Measurements from ENCODE around the gene VMO1. TPM values are rescaled to one million over a fixed set of nuclear protein-coding genes. Genes with fewer than 3 reads are reported as not detected.

The VMO1 gene
- total RNA-seq, 2 donors from 2014 or later = 0.75 to 1.0 TPM

DNA sequence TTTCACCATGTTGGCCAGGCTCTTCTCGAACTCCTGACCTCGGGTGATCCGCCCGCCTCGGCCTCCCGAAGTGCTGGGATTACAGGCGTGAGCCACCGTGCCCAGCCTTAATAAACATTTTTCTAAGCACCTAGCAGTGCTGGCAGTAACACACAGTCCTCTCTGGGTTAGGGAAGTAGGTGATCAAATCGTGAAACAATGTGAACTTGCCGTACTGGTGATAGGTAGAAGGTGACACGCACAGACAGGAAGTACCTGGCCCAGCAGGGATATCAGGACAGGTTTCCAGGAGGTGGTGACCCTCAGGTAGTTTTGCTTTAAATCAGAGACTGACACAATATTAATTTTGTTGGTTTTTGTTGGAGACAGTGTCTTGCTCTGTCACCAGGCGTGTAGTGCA lies 25.3 kb upstream of the VMO1 start:
- TF ChIP-seq, protein P1, sequence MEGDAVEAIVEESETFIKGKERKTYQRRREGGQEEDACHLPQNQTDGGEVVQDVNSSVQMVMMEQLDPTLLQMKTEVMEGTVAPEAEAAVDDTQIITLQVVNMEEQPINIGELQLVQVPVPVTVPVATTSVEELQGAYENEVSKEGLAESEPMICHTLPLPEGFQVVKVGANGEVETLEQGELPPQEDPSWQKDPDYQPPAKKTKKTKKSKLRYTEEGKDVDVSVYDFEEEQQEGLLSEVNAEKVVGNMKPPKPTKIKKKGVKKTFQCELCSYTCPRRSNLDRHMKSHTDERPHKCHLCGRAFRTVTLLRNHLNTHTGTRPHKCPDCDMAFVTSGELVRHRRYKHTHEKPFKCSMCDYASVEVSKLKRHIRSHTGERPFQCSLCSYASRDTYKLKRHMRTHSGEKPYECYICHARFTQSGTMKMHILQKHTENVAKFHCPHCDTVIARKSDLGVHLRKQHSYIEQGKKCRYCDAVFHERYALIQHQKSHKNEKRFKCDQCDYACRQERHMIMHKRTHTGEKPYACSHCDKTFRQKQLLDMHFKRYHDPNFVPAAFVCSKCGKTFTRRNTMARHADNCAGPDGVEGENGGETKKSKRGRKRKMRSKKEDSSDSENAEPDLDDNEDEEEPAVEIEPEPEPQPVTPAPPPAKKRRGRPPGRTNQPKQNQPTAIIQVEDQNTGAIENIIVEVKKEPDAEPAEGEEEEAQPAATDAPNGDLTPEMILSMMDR (conservative IDR thresholded peaks at IDR 0.05) = no peak
- Mint-ChIP-seq H3K27ac (no peak overlapping the region), H3K4me1 (peaks cover 5% of the 10 kb centered on the region), H3K9me3 (peaks cover 2% of the 10 kb centered on the region), H3K4me3 (no peak overlapping the region), H3K36me3 (ENCODE audit: low read depth) (peaks cover 52% of the 10 kb centered on the region), H3K27me3 (ENCODE audit: insufficient read depth) (no peaks in the 10 kb centered on the region)
- peaks cover 55% of the 10 kb centered on the region for H3K36me3 ChIP-seq (ENCODE audit: control insufficient read depth, insufficient read depth, low read length)
- no peak for DNase-seq
- 97 to 99% methylated on average over 12 of the region's 12 CpGs for WGBS, 2 experiments (ENCODE audit: insufficient coverage in 1 of 2, insufficient read length in 1 of 2)
- H3K27ac ChIP-seq (ENCODE audit: low read depth, low read length) = no peak overlapping the region
- no peaks in the 10 kb centered on the region for H3K4me1 ChIP-seq (ENCODE audit: control insufficient read depth, insufficient read depth, low read length)
- H3K9me3 ChIP-seq (ENCODE audit: control insufficient read depth, low read length) = no peaks in the 10 kb centered on the region
- H3K27me3 ChIP-seq (ENCODE audit: control insufficient read depth, insufficient read depth, low read length, poor library complexity, severe bottlenecking) = no peaks in the 10 kb centered on the region
- H3K9ac ChIP-seq (ENCODE audit: extremely low read depth, low read length, poor library complexity, severe bottlenecking) = no peak overlapping the region
- no peak overlapping the region for H3K4me3 ChIP-seq (ENCODE audit: low read length)

DNA sequence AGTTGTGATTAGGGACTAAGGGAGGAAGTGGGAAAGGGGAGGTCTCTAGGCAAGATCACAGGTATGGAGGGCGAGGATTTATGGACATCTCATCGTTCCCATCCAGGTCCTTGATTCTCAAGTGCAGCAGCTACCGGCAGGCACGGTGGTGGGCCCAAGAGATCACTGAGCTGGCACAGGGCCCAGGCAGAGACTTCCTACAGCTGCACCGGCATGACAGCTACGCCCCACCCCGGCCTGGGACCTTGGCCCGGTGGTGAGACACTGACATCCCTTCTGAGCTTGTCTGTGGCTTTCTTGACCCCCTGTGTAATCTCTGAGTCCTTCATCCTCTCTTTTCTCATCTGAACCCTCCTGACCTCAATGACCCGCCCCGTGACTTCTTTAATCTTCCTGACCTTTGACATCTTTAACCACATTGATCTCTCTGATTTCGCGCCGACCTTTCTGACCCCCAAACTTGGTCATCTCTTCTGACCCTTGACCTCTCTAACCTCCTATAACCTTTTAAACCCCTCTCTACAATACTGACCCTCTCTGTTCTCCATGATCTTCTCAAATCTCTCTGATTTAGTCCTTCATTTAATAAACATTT lies 24.6 kb upstream of the VMO1 start:
- DNase-seq = no peak
- TF ChIP-seq, protein P1 (conservative IDR thresholded peaks at IDR 0.05) = no peak
- no peaks in the 10 kb centered on the region for H3K9me3 ChIP-seq (ENCODE audit: control insufficient read depth, low read length)
- H3K9me3 Mint-ChIP-seq = no peaks in the 10 kb centered on the region
- no peaks in the 10 kb centered on the region for H3K27me3 Mint-ChIP-seq (ENCODE audit: insufficient read depth)
- peaks cover 52% of the 10 kb centered on the region for H3K36me3 ChIP-seq (ENCODE audit: control insufficient read depth, insufficient read depth, low read length)
- H3K27ac Mint-ChIP-seq = no peak overlapping the region
- no peak overlapping the region for H3K4me3 Mint-ChIP-seq
- no peak overlapping the region for H3K9ac ChIP-seq (ENCODE audit: extremely low read depth, low read length, poor library complexity, severe bottlenecking)
- WGBS, 2 experiments (ENCODE audit: insufficient coverage in 1 of 2, insufficient read length in 1 of 2) = 94 to 97% methylated on average over 8 to 13 of the region's 13 CpGs
- H3K4me1 Mint-ChIP-seq = peaks cover 6% of the 10 kb centered on the region
- no peak overlapping the region for H3K4me3 ChIP-seq (ENCODE audit: low read length)
- no peak overlapping the region for H3K27ac ChIP-seq (ENCODE audit: low read depth, low read length)
- no peaks in the 10 kb centered on the region for H3K27me3 ChIP-seq (ENCODE audit: control insufficient read depth, insufficient read depth, low read length, poor library complexity, severe bottlenecking)
- H3K4me1 ChIP-seq (ENCODE audit: control insufficient read depth, insufficient read depth, low read length) = no peaks in the 10 kb centered on the region
- H3K36me3 Mint-ChIP-seq (ENCODE audit: low read depth) = peaks cover 46% of the 10 kb centered on the region

DNA sequence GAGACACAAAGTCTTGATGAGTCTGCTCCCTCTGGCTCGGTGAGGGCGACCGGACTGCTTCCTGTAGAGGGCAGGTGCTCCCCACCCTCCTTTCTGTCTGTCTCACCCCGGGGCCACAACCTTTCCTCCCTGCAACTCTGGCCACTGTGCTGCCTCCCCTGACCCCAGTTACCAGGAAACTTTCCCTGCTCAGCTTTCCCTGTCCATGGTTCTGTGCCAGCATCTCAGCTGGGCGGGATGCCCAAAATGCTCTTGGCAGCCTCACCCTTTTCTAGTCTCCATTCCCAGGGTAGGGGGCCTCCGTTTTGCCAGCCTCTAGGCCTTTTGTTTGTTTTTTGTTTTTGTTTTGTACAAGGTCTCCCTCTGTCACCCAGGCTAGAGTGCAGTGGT lies 22.2 kb upstream of the VMO1 start:
- Mint-ChIP-seq H3K4me3 (peak overlapping the region; percentile 79), H3K27ac (no peak overlapping the region), H3K36me3 (ENCODE audit: low read depth) (peaks cover 32% of the 10 kb centered on the region), H3K27me3 (ENCODE audit: insufficient read depth) (no peaks in the 10 kb centered on the region), H3K4me1 (peaks cover 6% of the 10 kb centered on the region), H3K9me3 (no peaks in the 10 kb centered on the region)
- DNase-seq = no peak
- no peak overlapping the region for H3K9ac ChIP-seq (ENCODE audit: extremely low read depth, low read length, poor library complexity, severe bottlenecking)
- H3K4me1 ChIP-seq (ENCODE audit: control insufficient read depth, insufficient read depth, low read length) = no peaks in the 10 kb centered on the region
- peak overlapping the region; percentile 78 for H3K4me3 ChIP-seq (ENCODE audit: low read length)
- TF ChIP-seq, protein P1 (conservative IDR thresholded peaks at IDR 0.05) = no peak
- H3K27me3 ChIP-seq (ENCODE audit: control insufficient read depth, insufficient read depth, low read length, poor library complexity, severe bottlenecking) = no peaks in the 10 kb centered on the region
- H3K27ac ChIP-seq (ENCODE audit: low read depth, low read length) = no peak overlapping the region
- peaks cover 31% of the 10 kb centered on the region for H3K36me3 ChIP-seq (ENCODE audit: control insufficient read depth, insufficient read depth, low read length)
- 85 to 94% methylated on average over 4 to 6 of the region's 6 CpGs for WGBS, 2 experiments (ENCODE audit: insufficient coverage in 1 of 2, insufficient read length in 1 of 2)
- no peaks in the 10 kb centered on the region for H3K9me3 ChIP-seq (ENCODE audit: control insufficient read depth, low read length)

All from endodermal cell (in vitro differentiated cells).